ENCODE measurements around the gene DENND6B.

GRCh38 chr22:50280708-50281383 is 46.0 kb downstream of the DENND6B start:
- no peak for TF ChIP-seq CTCF (IDR thresholded peaks at IDR 0.05; ENCODE audit: low read length)
- TF ChIP-seq EZH2 (optimal IDR thresholded peaks at IDR 0.05; ENCODE audit: low read depth, low read length): no peak

Data from MM.1S (cell line).